GM19438 (cell line): Measurements from ENCODE around the gene KRT13.
"Not testable (repeated sequence)": the region's sequence is repeated elsewhere in the genome, so short reads cannot be mapped to it uniquely, and the experiment has no call there.

Experiments used
- ATAC-seq: cut with Tn5 transposase; IDR thresholded peaks from one replicate; pipeline ENCODE4 v1.9.1; 2021; ENCODE audit warnings: low read depth; ENCODE audit not compliant: unreplicated experiment

Gene KRT13

GRCh38 chr17:41505007-41505808 lies at the start of gene KRT13:
KRT13 (minus strand) TSS chr17:41505612; CDS start chr17:41505550, 62 bp downstream.
- ATAC-seq = no peak

DNA sequence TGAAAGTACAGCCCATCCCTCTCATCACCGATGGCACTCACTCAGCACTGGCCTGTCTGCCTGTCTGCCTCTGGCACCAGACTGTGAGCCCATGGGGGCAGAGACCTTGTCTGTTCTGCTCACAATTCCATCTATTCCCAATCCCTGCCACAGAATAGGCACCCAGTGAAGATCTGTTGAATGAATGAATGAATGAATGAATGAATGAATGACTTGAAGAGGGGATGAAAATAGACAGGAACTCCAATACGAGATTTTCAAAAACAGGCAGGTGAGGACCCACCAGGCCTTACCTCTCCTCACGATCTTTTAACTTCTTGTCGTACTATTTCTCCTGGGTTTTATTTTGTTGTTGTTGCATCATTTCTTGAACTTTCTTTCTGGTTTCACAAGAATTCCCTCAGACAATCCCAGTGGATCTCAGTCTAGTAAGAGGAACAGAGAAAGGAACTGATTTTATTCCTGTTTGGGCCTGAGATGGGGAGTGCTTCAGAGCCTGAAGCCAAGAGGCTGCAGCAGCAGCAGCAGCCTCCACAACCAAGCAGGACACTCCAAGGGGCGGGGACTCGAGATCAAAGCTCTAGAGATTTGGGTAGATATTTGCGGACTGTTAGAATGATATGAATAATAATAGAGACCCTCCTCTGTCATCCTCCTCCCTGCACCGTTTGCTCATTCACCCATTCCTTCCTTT lies 48.7 kb upstream of the KRT13 start:
- no peak for ATAC-seq

DNA sequence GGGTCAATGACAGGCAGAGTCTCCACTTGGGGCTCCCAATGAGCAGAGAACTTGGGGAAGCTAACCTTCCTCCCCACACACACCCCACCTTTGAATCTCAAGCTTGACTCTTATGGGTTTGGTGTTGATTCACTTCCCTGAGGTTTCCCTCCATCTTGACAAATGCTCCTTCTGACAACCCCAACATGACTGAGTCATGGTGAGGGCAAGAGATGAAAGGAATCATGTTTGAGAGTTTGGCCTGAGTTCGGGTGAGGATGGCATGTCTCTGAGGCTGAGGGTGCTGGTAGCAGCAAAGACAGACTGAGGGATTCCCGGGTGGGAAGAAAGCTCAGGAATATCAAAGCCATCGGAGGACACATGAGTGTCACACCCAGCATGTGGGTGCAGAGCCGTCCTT lies 47.8 kb upstream of the KRT13 start:
- ATAC-seq = no peak

- ATAC-seq = no peak
Observed at GRCh38 chr17:41552455-41552854, 47.0 kb upstream of the KRT13 start.

DNA sequence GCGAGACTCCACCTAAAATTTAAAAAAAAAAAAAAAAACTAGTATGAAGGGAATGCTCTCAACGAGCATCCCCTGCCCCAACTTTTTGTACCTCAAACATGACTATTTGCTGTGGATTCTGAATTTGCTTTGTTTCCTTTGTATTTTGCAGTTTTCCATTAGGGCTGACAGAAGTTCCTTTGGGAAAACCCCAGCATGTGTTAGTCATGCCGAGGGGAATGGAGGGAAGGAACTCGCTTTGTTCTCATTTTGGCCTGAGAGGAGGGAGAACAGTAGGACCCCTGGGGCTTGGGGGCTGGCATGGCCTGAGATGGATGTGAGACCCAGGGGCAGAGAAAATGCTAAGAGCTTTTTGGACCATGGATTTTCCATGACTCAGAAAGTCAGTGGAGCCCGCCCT lies 46.0 kb upstream of the KRT13 start:
- no peak for ATAC-seq

GRCh38 chr17:41549596-41550039 lies 44.2 kb upstream of the KRT13 start:
- no peak for ATAC-seq

- peak; percentile 79 for ATAC-seq
Observed at GRCh38 chr17:41548844-41549595, 43.6 kb upstream of the KRT13 start.

- no peak for ATAC-seq
Observed at GRCh38 chr17:41547921-41548843, 42.8 kb upstream of the KRT13 start.

DNA sequence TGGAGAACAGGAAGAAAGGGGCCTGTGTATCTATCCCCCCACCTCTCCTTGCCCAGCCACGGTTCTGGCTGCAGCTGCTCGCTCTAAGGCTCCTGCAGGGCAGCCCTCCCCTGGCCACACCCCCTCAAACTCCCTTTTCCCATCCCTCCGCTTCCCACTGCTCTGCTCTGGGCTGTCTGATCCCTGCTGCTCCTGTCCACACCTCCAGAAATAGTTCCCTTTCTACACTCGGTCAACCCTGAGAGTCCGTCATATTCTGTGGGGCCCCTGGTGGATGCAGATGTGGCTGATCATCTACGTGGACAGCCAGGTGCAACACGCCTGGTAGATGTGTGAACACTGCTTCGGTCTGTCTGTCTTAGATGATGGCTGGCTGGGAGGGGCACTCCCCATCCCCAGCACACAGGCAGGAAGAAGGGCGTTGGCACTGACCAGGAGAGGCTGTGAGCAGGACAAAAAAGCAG lies 42.0 kb upstream of the KRT13 start:
- ATAC-seq = no peak

DNA sequence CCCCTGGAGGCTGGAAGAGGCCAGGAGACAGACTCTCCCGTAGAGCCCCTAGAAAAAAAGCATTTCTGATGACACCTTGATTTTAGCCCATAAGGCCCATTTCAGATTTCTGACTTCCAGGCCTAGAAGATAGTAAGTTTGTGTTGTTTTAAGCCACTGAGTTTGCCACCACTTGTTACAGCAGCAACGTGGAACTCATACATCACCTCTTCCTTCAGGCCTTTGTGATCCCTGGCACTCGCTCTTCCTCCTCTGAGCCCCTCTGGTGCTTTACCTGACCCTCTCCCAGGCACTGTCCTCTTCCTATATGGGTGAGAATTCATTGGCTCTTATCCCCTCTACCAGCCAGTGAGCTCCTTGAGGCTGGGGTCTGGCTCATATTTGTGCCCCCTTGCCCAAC lies 41.4 kb upstream of the KRT13 start:
- ATAC-seq = no peak

- ATAC-seq = no peak
Observed at GRCh38 chr17:41545829-41546410, 40.5 kb upstream of the KRT13 start.

GRCh38 chr17:41544935-41545334 lies 39.5 kb upstream of the KRT13 start:
- ATAC-seq = no peak

DNA sequence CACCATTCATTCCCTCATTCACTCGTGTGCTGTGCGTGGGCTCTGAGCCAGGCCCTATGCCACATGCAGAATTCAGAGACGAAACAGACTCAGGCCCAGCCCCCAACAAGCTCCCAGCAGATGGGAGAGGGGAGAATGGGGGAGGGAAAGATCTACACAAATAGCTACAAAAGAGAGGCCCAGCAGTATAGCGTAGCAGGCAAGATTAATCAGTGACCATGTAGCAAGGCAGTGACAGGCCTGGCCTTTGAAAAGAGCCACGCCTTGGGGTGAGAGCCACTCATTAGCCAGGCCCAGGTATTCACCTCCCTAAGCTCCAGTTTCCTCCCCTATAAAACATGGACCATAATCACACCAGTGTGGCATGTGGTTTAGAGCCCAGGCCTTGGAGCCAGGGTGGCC lies 39.1 kb upstream of the KRT13 start:
- no peak for ATAC-seq

DNA sequence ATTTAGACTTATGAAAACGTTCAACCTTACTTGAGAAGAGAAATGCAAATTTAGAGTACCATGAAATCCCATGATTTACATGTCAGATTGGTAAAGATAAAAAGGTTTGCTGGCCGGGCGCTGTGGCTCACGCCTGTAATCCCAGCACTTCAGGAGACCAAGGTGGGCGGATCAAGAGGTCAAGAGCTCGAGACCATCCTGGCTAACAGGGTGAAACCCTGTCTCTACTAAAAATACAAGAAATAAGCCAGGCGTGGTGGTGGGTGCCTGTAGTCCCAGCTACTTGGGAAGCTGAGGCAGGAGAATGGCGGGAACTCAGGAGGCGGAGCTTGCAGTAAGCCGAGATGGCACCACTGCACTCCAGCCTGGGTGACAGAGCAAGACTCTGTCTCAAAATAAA lies 37.4 kb upstream of the KRT13 start:
- not testable (repeated sequence) for ATAC-seq

DNA sequence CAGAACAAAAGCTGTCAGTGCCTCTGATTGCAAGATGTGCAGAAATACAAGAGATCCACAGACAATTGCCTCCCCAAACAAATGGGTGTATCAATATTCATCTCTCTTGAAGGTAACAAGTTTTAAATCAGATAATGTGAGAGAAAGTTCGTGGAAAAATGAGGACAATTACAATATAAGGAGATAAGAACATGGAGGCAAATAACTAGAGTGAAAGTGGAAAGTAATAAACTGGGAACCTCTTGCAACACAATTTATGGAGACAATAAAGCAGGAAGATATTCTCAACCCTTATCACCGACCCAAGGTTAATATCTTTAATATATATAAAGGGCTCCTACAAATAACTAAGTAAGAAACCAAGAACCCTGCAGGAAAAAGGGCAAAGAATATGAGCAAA lies 36.9 kb upstream of the KRT13 start:
- no peak for ATAC-seq

- no peak for ATAC-seq
Observed at GRCh38 chr17:41540921-41541625, 35.7 kb upstream of the KRT13 start.

DNA sequence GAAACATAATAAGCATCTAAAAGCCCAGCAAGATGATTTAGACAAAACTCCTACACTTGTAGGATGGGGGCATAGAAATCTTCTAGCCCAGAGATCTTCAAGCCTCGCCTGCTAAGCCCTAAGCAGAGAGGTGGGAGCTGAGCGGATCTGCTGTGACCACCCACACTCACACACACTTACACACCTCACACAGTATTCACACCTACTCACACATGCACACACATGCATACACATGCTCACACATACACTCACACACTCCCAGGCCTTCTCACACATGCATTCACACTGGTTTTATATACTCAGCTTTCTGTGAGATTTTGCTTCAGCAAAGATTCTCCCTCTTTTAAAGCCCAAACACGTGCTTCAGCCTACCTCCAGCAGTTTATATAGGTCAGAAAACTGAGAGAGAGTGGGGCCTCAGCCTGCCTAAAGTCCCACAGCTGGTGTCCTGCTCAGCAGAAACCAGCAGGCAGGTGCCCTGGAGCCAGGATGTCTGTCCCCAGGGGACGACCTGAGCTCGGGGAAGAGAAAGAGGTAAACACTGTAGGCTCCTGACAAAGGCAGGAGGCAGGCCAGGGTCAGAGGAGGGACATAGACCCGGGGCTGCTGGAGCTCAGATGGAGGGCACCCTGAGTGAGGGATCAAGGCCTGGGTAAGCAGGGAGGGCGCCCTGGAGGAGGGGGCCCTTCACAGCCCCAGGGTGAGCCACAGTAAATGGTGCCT lies 34.7 kb upstream of the KRT13 start:
- no peak for ATAC-seq

- ATAC-seq = no peak
Observed at GRCh38 chr17:41539071-41539492, 33.7 kb upstream of the KRT13 start.
